ENCODE measurements around the gene GSTP1. TPM values are rescaled to one million over a fixed set of nuclear protein-coding genes. Genes with fewer than 3 reads are reported as not detected.

The GSTP1 gene
- polyA plus RNA-seq, 3 donors = 853 to 1,483 (median 1,250) TPM

- Mint-ChIP-seq H3K9me3 (peaks cover 0 to 4% (median 0%) of the 10 kb centered on the region in 7 donors), H3K4me1 (peaks cover 19% of the 10 kb centered on the region), H3K27ac (no peak overlapping the region), H3K27me3 (ENCODE audit: low read depth in 3 of 3) (peaks cover 0 to 3% (median 1%) of the 10 kb centered on the region in 3 donors), H3K4me3 (peak overlapping the region in 1 of 2 donors; percentile 28), H3K36me3 (no peaks in the 10 kb centered on the region)
- peaks cover 16 to 31% of the 10 kb centered on the region in 2 donors for H3K4me1 ChIP-seq (ENCODE audit: control insufficient read depth in 1 of 2, insufficient read depth in 2 of 2, low read length in 2 of 2)
- no peaks in the 10 kb centered on the region for H3K36me3 ChIP-seq (replicated peaks in 1 of 2; ENCODE audit: control insufficient read depth in 1 of 2, insufficient read depth in 2 of 2, low read length in 2 of 2)
- H3K4me2 ChIP-seq (replicated peaks; ENCODE audit: extremely low read depth, low read length, poor library complexity, severe bottlenecking) = no peak overlapping the region
- H4K20me1 ChIP-seq (ENCODE audit: insufficient read depth, low read length) = no peaks in the 10 kb centered on the region
- no peaks in the 10 kb centered on the region for H3K27me3 ChIP-seq (ENCODE audit: control insufficient read depth in 2 of 2, insufficient read depth in 2 of 2, low read length in 2 of 2)
- no peak overlapping the region for H3K27ac ChIP-seq (ENCODE audit: low read depth in 1 of 2, low read length in 2 of 2)
- intact Hi-C loops (cut with micrococcal nuclease) = loop anchor here in 1 of 2 donors (5.0 kb wide), 1 partner anchor 174 kb away; no protein-coding TSS in a partner anchor
- no peaks in the 10 kb centered on the region for H3K79me2 ChIP-seq (ENCODE audit: insufficient read depth, low read length)
- peak in 1 of 3 donors; percentile 3 for DNase-seq
- H2AFZ ChIP-seq (ENCODE audit: insufficient read depth, low read depth, low read length, poor library complexity, severe bottlenecking) = no peak overlapping the region
- H3K4me3 ChIP-seq (replicated peaks in 1 of 3; ENCODE audit: low read depth in 2 of 3, low read length in 3 of 3) = no peak overlapping the region
- H3K9ac ChIP-seq (ENCODE audit: insufficient read depth, low read length, poor library complexity, severe bottlenecking) = no peak overlapping the region
- WGBS (ENCODE audit: insufficient coverage) = 87% methylated on average over 29 of the region's 30 CpGs
- TF ChIP-seq CTCF (IDR thresholded peaks at IDR 0.05) = no peak
- no peaks in the 10 kb centered on the region for H3K9me3 ChIP-seq (replicated peaks in 1 of 2; ENCODE audit: control insufficient read depth in 1 of 2, insufficient read depth in 1 of 2, low read length in 2 of 2)
Measured at GRCh38 chr11:67632982-67633755, 49.6 kb downstream of the GSTP1 start.

GRCh38 chr11:67633758-67634365 lies 50.2 kb downstream of the GSTP1 start:
- Mint-ChIP-seq H3K4me3 (no peak overlapping the region), H3K27ac (no peak overlapping the region), H3K27me3 (ENCODE audit: low read depth in 3 of 3) (peaks cover 0 to 4% (median 4%) of the 10 kb centered on the region in 3 donors), H3K36me3 (no peaks in the 10 kb centered on the region), H3K9me3 (peaks cover 0 to 6% (median 2%) of the 10 kb centered on the region in 7 donors), H3K4me1 (peaks cover 19% of the 10 kb centered on the region)
- no peak overlapping the region for H3K9ac ChIP-seq (ENCODE audit: insufficient read depth, low read length, poor library complexity, severe bottlenecking)
- H3K9me3 ChIP-seq (replicated peaks in 1 of 2; ENCODE audit: control insufficient read depth in 1 of 2, insufficient read depth in 1 of 2, low read length in 2 of 2) = no peaks in the 10 kb centered on the region
- H3K27me3 ChIP-seq (ENCODE audit: control insufficient read depth in 2 of 2, insufficient read depth in 2 of 2, low read length in 2 of 2) = no peaks in the 10 kb centered on the region
- H3K4me1 ChIP-seq (ENCODE audit: control insufficient read depth in 1 of 2, insufficient read depth in 2 of 2, low read length in 2 of 2) = peaks cover 15 to 30% of the 10 kb centered on the region in 2 donors
- H4K20me1 ChIP-seq (ENCODE audit: insufficient read depth, low read length) = no peaks in the 10 kb centered on the region
- TF ChIP-seq CTCF (IDR thresholded peaks at IDR 0.05) = no peak
- no peak overlapping the region for H3K27ac ChIP-seq (ENCODE audit: low read depth in 1 of 2, low read length in 2 of 2)
- WGBS (ENCODE audit: insufficient coverage) = 88% methylated on average over 21 of the region's 22 CpGs
- no peaks in the 10 kb centered on the region for H3K79me2 ChIP-seq (ENCODE audit: insufficient read depth, low read length)
- H3K4me3 ChIP-seq (replicated peaks in 1 of 3; ENCODE audit: low read depth in 2 of 3, low read length in 3 of 3) = no peak overlapping the region
- no peaks in the 10 kb centered on the region for H3K36me3 ChIP-seq (replicated peaks in 1 of 2; ENCODE audit: control insufficient read depth in 1 of 2, insufficient read depth in 2 of 2, low read length in 2 of 2)
- intact Hi-C loops (cut with micrococcal nuclease) = loop anchor here in 1 of 2 donors (5.0 kb wide), 1 partner anchor 173 kb away; no protein-coding TSS in a partner anchor
- peak in 1 of 3 donors; percentile 3 for DNase-seq
- H2AFZ ChIP-seq (ENCODE audit: insufficient read depth, low read depth, low read length, poor library complexity, severe bottlenecking) = no peak overlapping the region
- no peak overlapping the region for H3K4me2 ChIP-seq (replicated peaks; ENCODE audit: extremely low read depth, low read length, poor library complexity, severe bottlenecking)
